ENCODE results near the gene ARID3C.

GRCh38 chr9:34588671-34589635 is 39.9 kb downstream of the ARID3C start:
- TF ChIP-seq EZH2 (IDR thresholded peaks at IDR 0.05; ENCODE audit: low read depth) = no peak
- TF ChIP-seq CTCF (conservative IDR thresholded peaks at IDR 0.05) = no peak
